GM23338 (cell line): ENCODE measurements around the gene URM1. TPM values are rescaled to one million over a fixed set of nuclear protein-coding genes. Genes with fewer than 3 reads are reported as not detected.

Experiments used
- ATAC-seq: fragments of 200-7000 bp; cut with Tn5 transposase; 3 replicates; pipeline ENCODE4 v1.9.1; 2020
- DNase-seq: peaks from one replicate; pipeline ENCODE4 v3.0.0-alpha.2; 2015; ENCODE audit warnings: low spot score
- H2AFZ ChIP-seq: fragments of 200-600 bp; sonication (generic); 2 replicates; pipeline ENCODE4 v1.8.0; 2016; ENCODE audit warnings: antibody characterized with exemption, mild to moderate bottlenecking, moderate library complexity
- H3F3A ChIP-seq: fragments of 200-600 bp; sonication (generic); replicated peaks from 2 replicates; pipeline ENCODE4 v1.8.0; 2017; ENCODE audit warnings: antibody characterized with exemption, mixed run types, low read depth
- H3K27ac ChIP-seq: fragments of 200-600 bp; sonication (generic); 2 replicates; pipeline ENCODE4 v1.6.1; 2016; ENCODE audit warnings: low read depth
- H3K27me3 ChIP-seq: fragments of 200-600 bp; sonication (generic); 2 replicates; pipeline ENCODE4 v1.8.0; 2016; ENCODE audit warnings: mild to moderate bottlenecking, mixed run types, moderate library complexity; ENCODE audit not compliant: insufficient read depth
- H3K36me3 ChIP-seq: fragments of 200-600 bp; sonication (generic); 2 replicates; pipeline ENCODE4 v1.8.0; 2016; ENCODE audit warnings: mild to moderate bottlenecking; ENCODE audit not compliant: insufficient read depth
- H3K4me1 ChIP-seq: fragments of 200-600 bp; sonication (generic); 2 replicates; pipeline ENCODE4 v1.8.0; 2016; ENCODE audit warnings: mild to moderate bottlenecking, moderate library complexity; ENCODE audit not compliant: insufficient read depth
- H3K4me2 ChIP-seq: fragments of 200-600 bp; sonication (generic); 2 replicates; pipeline ENCODE4 v1.7.1; 2017; ENCODE audit warnings: mixed run types
- H3K4me3 ChIP-seq: fragments of 200-600 bp; sonication (generic); 2 replicates; pipeline ENCODE4 v1.6.1; 2016; ENCODE audit warnings: mixed run types
- H3K79me2 ChIP-seq: fragments of 200-600 bp; sonication (generic); replicated peaks from 2 replicates; pipeline ENCODE4 v1.8.0; 2017; ENCODE audit warnings: mild to moderate bottlenecking; ENCODE audit not compliant: insufficient read depth
- H3K9me2 ChIP-seq: fragments of 200-600 bp; sonication (generic); 2 replicates; pipeline ENCODE4 v1.8.0; 2017; ENCODE audit not compliant: insufficient read depth
- H4K20me1 ChIP-seq: fragments of 200-600 bp; sonication (generic); replicated peaks from 2 replicates; pipeline ENCODE4 v1.8.0; 2017; ENCODE audit warnings: mild to moderate bottlenecking; ENCODE audit not compliant: insufficient read depth
- H3K27ac Mint-ChIP-seq: 2 replicates; pipeline ENCODE4 v1.8.0; 2020; ENCODE audit warnings: inconsistent platforms, mild to moderate bottlenecking, moderate library complexity, mixed read lengths
- H3K27me3 Mint-ChIP-seq: 3 replicates; pipeline ENCODE4 v1.8.0; 2022; ENCODE audit warnings: low read depth, mild to moderate bottlenecking, moderate library complexity, mixed read lengths, inconsistent platforms; ENCODE audit not compliant: insufficient read depth, poor library complexity
- H3K36me3 Mint-ChIP-seq: 3 replicates; pipeline ENCODE4 v1.8.0; 2021; ENCODE audit warnings: low read depth, mild to moderate bottlenecking, inconsistent platforms, moderate library complexity, mixed read lengths
- H3K4me1 Mint-ChIP-seq: 3 replicates; pipeline ENCODE4 v1.8.0; 2020; ENCODE audit warnings: mild to moderate bottlenecking, inconsistent platforms, mixed read lengths
- H3K4me3 Mint-ChIP-seq: 3 replicates; pipeline ENCODE4 v1.8.0; 2021; ENCODE audit warnings: moderate library complexity, mild to moderate bottlenecking, inconsistent platforms, mixed read lengths
- H3K9me3 Mint-ChIP-seq: 3 replicates; pipeline ENCODE4 v1.8.0; 2020; ENCODE audit warnings: moderate library complexity, mild to moderate bottlenecking, inconsistent platforms, mixed read lengths
- CREB1 ChIP-seq: fragments of 250-450 bp; sonication (Bioruptor Pico); IDR thresholded peaks from 2 replicates; pipeline ENCODE4 v1.5.0; 2020; ENCODE audit warnings: low read depth, mild to moderate bottlenecking, moderate library complexity
- CTCF ChIP-seq, 2 experiments: fragments of 200-600 bp in 1 of 2; sonication (generic) in 1 of 2; conservative IDR thresholded peaks; 2 replicates each; pipeline versions ENCODE4 v1.5.1 to v1.6.1; 2016 to 2017; ENCODE audit warnings: antibody characterized with exemption in 2 of 2, low read depth in 2 of 2, mild to moderate bottlenecking in 2 of 2, moderate library complexity in 1 of 2
- ETS1 ChIP-seq: IDR thresholded peaks from 2 replicates; pipeline ENCODE4 v1.6.1; 2016; ENCODE audit warnings: antibody characterized with exemption
- EZH2 ChIP-seq: fragments of 200-600 bp; sonication (generic); IDR thresholded peaks from one replicate; pipeline ENCODE4 v1.8.0; 2017; ENCODE audit warnings: antibody characterized with exemption, mild to moderate bottlenecking, low read depth; ENCODE audit not compliant: unreplicated experiment
- EZH2phosphoT487 ChIP-seq: fragments of 200-600 bp; sonication (generic); IDR thresholded peaks from one replicate; pipeline ENCODE4 v1.8.1; 2018; ENCODE audit warnings: antibody characterized with exemption; ENCODE audit not compliant: unreplicated experiment
- JUNB ChIP-seq: IDR thresholded peaks from one replicate; pipeline ENCODE4 v1.6.1; 2016; ENCODE audit warnings: antibody characterized with exemption; ENCODE audit not compliant: unreplicated experiment
- NANOG ChIP-seq: IDR thresholded peaks from 2 replicates; pipeline ENCODE4 v1.6.1; 2016; ENCODE audit warnings: antibody characterized with exemption, borderline replicate concordance
- POLR2AphosphoS5 ChIP-seq: IDR thresholded peaks from 2 replicates; pipeline ENCODE4 v1.6.1; 2016; ENCODE audit warnings: antibody characterized with exemption, low read depth
- REST ChIP-seq: IDR thresholded peaks from one replicate; pipeline ENCODE4 v1.6.1; 2018; ENCODE audit warnings: antibody characterized with exemption; ENCODE audit not compliant: unreplicated experiment
- STAT1 ChIP-seq: IDR thresholded peaks from one replicate; pipeline ENCODE4 v1.6.1; 2016; ENCODE audit warnings: antibody characterized with exemption; ENCODE audit not compliant: unreplicated experiment
- ZNF114 ChIP-seq: fragments of 250-450 bp; sonication (Bioruptor Pico); IDR thresholded peaks from 2 replicates; pipeline ENCODE4 v1.5.0; 2020; ENCODE audit warnings: mild to moderate bottlenecking, moderate library complexity
- ZNF331 ChIP-seq: fragments of 250-450 bp; sonication (Bioruptor Pico); IDR thresholded peaks from 2 replicates; pipeline ENCODE4 v1.5.0; 2020; ENCODE audit warnings: low read depth, mild to moderate bottlenecking, moderate library complexity
- ZNF462 ChIP-seq: fragments of 250-450 bp; sonication (Bioruptor Pico); IDR thresholded peaks from 2 replicates; pipeline ENCODE4 v1.5.0; 2020; ENCODE audit warnings: mild to moderate bottlenecking, moderate library complexity
- polyA plus RNA-seq: library from polyadenylated mRNA; unstranded; fragments of >200 nt; fragmentation: Nextera tagmentation; extraction: Ambion mirVana; gene quantifications from 2 replicates; pipeline ENCODE4 v1.2.1, GENCODE V29; 2016
- total RNA-seq: library from RNA; depleted of rRNA; stranded (reverse); fragments of >200 nt; shearing (Covaris generic); gene quantifications from 2 replicates; pipeline ENCODE4 v1.2.3, GENCODE V29; 2014

URM1 gene
- total and polyA plus RNA-seq, 2 experiments from 2014 or later, result 28.6 to 47.8 TPM

GRCh38 chr9:128371630-128372117 lies 500 bp downstream of the URM1 start:
- peaks cover 7% of the 10 kb centered on the region for H3K4me1 ChIP-seq
- peaks cover 37% of the 10 kb centered on the region for H3K79me2 ChIP-seq
- peak overlapping the region; percentile 89 for H2AFZ ChIP-seq

More at GRCh38 chr9:128371630-128372117, 500 bp downstream of the URM1 start:
- Mint-ChIP-seq H3K27ac (peak overlapping the region; percentile 49), H3K4me1 (peaks cover 27% of the 10 kb centered on the region), H3K27me3 (peaks cover 30% of the 10 kb centered on the region), H3K36me3 (no peaks in the 10 kb centered on the region; the same call in 2 of the 3 replicates), H3K9me3 (no peaks in the 10 kb centered on the region; the same call in 1 of the 3 replicates), H3K4me3 (peak overlapping the region; percentile 93)
- Histone ChIP-seq H3K4me2 (peak overlapping the region; percentile 100), H3F3A (peaks cover 4% of the 10 kb centered on the region; the same call in 1 of the 2 replicates), H4K20me1 (peaks cover 16% of the 10 kb centered on the region), H3K9me2 (no peaks in the 10 kb centered on the region), H3K27me3 (peaks cover 38% of the 10 kb centered on the region), H3K36me3 (no peaks in the 10 kb centered on the region), H3K27ac (no peak overlapping the region), H3K4me3 (peak overlapping the region; percentile 99)
- DNase-seq (no peak), ATAC-seq (no peak)
- TF ChIP-seq NANOG, result no peak
- TF ChIP-seq JUNB, result no peak
- TF ChIP-seq ZNF331, result no peak
- no peak for TF ChIP-seq ETS1
- no peak for TF ChIP-seq ZNF462 (CRISPR knock-in tag)
- no peak for TF ChIP-seq POLR2AphosphoS5
- no peak for TF ChIP-seq CREB1 (CRISPR knock-in tag)
- no peak for TF ChIP-seq EZH2phosphoT487
- no peak for TF ChIP-seq ZNF114
- no peak for TF ChIP-seq CTCF (conservative IDR thresholded peaks at IDR 0.05; ENCODE audit: low read depth in 2 of 2)
- no peak for TF ChIP-seq EZH2
- no peak for TF ChIP-seq REST
- no peak for TF ChIP-seq STAT1
